HCT116 (cell line): ENCODE results near the gene ZBTB47.

Source experiments
- POLR2A ChIP-seq: IDR thresholded peaks from 2 replicates; pipeline ENCODE4 v1.7.0; 2011; ENCODE audit warnings: borderline replicate concordance; ENCODE audit not compliant: insufficient read depth, insufficient read length; ENCODE audit errors: extremely low read depth
- POLR2AphosphoS5 ChIP-seq: IDR thresholded peaks from 2 replicates; pipeline ENCODE4 v1.6.1; 2011; ENCODE audit warnings: mild to moderate bottlenecking, low read depth, low read length, moderate library complexity
- ZNF274 ChIP-seq: fragments of 200-500 bp; sonication (Bioruptor generic); IDR thresholded peaks from 2 replicates; pipeline ENCODE4 v1.6.1; 2014; ENCODE audit warnings: mild to moderate bottlenecking, low read depth, low read length, inconsistent platforms
- TF ChIP-seq, protein P1 (sequence below), 3 experiments: fragments of 200-600 bp in 1 of 3; sonication (generic) in 1 of 3; IDR thresholded peaks in 2 of 3; conservative IDR thresholded peaks in 1 of 3; 2 replicates each; pipeline ENCODE4 v1.5.1; 2012 to 2017; ENCODE audit warnings: low read depth in 2 of 3, low read length in 2 of 3, antibody characterized with exemption in 1 of 3, borderline replicate concordance in 1 of 3, control low read depth in 1 of 3, mild to moderate bottlenecking in 1 of 3, mixed read lengths in 1 of 3, mixed run types in 1 of 3, moderate library complexity in 1 of 3; ENCODE audit not compliant: insufficient read depth in 1 of 3
- TF ChIP-seq, protein P2 (sequence below): IDR thresholded peaks from 2 replicates; pipeline ENCODE4 v1.6.1; 2012

DNA sequence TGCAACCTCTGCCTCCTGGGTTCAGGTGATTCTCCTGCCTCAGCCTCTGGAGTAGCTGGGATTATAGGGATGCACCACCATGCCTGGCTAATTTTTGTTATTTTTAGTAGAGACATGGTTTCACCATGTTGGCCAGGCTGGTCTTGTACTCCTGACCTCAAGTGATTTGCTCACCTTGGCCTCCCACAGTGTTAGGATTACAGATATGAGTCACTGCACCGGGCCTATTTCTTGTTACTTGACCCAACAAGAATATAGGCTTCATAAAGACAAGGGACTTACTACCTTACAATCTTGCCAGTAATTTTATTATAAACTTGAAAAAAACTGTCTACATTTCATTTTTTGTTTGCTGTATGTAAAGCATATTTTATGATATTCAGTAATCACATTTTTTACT is 21.4 kb upstream of the ZBTB47 start:
- TF ChIP-seq, protein P1, sequence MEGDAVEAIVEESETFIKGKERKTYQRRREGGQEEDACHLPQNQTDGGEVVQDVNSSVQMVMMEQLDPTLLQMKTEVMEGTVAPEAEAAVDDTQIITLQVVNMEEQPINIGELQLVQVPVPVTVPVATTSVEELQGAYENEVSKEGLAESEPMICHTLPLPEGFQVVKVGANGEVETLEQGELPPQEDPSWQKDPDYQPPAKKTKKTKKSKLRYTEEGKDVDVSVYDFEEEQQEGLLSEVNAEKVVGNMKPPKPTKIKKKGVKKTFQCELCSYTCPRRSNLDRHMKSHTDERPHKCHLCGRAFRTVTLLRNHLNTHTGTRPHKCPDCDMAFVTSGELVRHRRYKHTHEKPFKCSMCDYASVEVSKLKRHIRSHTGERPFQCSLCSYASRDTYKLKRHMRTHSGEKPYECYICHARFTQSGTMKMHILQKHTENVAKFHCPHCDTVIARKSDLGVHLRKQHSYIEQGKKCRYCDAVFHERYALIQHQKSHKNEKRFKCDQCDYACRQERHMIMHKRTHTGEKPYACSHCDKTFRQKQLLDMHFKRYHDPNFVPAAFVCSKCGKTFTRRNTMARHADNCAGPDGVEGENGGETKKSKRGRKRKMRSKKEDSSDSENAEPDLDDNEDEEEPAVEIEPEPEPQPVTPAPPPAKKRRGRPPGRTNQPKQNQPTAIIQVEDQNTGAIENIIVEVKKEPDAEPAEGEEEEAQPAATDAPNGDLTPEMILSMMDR (IDR thresholded peaks at IDR 0.05 in 2 of 3, conservative IDR thresholded peaks at IDR 0.05 in 1 of 3; ENCODE audit: borderline replicate concordance in 1 of 3, insufficient read depth in 1 of 3, low read depth in 2 of 3, low read length in 2 of 3): no peak
- TF ChIP-seq POLR2A: no peak
- TF ChIP-seq POLR2AphosphoS5: no peak
- TF ChIP-seq ZNF274: no peak
- TF ChIP-seq, protein P2, sequence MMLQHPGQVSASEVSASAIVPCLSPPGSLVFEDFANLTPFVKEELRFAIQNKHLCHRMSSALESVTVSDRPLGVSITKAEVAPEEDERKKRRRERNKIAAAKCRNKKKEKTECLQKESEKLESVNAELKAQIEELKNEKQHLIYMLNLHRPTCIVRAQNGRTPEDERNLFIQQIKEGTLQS: no peak
